ENCODE data around the gene SMC2.

SMC2 gene

DNA sequence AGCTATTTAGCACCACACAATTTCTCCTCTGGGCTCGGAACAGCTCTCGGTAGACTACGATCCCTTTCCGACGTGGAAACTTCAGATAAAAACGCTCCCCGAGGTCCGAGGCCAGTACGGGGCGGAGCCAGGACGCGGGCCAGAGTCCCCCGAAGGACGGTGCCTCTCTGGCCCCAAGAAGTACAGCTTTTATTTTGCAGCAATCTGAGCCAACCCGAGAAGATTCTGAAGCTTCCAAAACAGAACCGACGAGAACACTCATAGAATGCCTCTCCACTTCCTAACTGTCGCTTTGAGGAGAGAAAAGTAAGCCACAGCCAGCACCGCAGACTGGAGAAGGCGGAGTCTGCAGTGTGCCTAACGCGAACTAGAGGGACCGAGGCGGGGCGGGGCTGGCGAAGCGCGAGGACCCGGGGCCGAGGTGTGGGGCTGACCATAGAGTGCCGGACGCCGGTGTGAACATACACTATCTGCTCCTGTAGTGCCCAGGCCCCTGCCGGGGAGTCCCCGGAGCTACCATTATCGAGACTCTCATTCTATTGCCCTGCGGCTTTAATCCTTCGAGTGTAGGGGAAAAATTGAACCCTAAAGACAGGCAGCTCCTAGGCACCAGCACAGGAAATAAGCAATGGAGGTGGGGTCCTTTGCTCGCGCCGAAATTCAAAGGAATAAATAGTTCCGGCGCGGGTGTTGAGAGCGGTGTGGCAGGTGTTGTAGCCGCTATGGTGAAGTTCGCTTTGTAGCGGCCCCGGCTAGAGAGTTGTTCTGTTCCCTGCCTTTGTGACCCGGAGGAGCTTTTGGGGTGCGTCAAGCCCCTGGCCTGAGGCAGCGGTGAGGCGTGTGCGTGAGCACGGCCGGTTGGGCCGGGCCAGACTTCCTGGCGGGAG is at the start of gene SMC2:
Gene SMC2 (plus strand): TSS at position 663 of the 887 bp plus-strand sequence. CDS start 1,076 bp downstream, outside the sequence.
- DNase-seq = peak; percentile 94

DNA sequence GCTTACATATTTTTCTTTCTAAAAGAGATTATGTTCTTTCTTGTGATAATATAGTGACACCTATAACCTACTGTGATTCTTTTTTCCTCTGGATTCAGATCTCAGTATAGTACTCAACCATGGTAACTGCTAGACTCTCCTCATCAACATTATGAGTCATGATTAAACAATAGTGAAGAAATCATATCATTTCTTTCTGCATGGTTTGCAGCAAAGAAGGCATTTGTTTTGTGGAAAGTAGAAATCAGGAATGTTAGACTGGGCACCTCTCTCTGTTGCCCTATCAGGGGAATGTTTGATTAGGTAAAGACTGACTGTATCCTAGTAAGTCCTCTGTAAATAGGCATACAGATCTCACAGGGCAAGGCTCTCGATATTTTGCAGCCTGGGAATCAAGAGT is 25.6 kb upstream of the SMC2 start:
- DNase-seq = no peak

DNA sequence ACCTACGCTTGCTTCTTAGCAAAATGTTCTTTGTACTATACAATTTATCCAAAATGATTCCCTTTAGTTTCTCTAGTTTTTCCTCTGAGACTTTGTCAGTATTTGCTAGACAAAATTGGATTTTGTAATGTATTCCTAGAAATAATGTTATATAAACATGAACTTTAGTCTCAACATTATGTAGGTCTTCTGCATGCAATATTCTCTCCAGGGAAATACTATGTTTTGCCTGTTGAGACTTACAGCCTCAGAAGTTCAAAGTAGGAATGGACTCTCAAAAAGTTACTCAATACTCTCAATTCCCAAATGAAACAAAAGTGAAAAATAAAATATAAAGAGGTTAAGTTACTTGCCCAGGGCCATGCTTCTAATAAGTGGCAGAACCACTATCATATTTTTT is 24.8 kb upstream of the SMC2 start:
- DNase-seq = no peak

- DNase-seq = no peak
Measured at GRCh38 chr9:104071589-104071988, 22.5 kb upstream of the SMC2 start.

DNA sequence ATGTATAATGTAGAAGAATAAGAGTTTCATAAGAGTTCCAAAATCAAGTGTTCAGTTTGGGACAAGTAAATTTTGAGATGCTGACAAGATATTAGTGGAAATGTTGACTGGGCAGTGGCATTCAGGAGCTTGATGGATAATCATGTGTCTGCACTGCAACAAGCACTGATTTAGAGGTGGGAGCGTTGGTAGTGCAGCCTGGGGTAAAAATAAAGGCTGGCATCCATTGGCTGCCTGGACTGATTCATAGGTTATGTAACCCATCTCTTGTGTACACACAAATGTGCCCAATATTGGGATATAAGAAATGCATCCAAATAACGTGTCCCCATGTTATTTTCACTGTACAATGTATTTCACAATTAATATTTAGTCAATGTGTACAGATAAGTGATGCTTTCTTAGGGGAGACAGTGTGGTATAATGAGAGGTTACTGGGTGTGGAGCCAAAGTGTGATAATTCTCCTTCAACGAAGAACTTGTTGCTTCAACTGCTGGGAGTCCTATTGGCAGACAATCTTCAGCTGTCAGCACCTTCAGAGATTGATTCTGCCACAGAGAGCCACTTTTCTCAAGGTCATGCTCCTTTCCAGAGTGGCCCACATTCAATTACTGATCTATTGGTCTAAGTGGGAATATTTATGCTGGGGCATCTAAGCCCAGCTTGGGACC is 20.9 kb upstream of the SMC2 start:
- DNase-seq = no peak

- DNase-seq = no peak
Measured at GRCh38 chr9:104073770-104074133, 20.4 kb upstream of the SMC2 start.

DNA sequence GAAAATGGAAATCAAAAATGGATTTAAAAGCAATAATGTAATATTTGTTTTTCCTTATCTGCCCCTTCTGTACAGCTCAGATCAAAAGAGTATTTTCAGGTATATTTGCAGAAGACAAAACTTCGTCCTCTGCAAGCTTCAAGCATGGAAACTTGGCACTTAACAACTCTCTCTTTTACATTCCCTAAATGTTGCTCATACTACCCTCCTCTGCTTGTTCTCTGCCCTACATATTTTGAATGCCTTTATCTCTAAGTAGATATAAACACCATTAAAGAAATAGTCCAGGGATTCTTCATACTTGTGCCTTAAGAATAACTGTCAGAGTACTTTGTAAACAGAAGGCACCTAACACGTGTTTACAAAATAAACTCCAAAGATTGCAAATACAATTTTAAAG is 19.2 kb upstream of the SMC2 start:
- DNase-seq = no peak

- DNase-seq = no peak
Measured at GRCh38 chr9:104075801-104076753, 18.0 kb upstream of the SMC2 start.

GRCh38 chr9:104078596-104078995 is 15.5 kb upstream of the SMC2 start:
- no peak for DNase-seq

DNA sequence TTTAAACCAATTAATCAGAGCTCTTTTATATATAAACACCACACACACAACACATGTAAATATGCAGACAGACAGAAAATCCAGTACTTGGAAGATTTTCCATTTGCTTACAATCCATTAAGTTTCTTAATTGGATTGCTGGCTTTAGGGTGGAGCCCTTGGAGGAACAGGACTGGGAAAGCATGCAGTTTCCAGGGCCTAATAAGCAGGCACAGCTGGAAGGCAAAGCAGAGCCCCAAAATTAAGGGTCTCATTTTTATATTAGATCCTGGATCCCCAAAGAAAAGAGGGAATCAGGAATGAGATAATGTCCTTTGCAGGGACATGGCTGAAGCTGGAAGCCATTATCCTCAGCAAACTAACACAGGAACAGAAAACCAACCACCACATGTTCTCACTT is 13.1 kb upstream of the SMC2 start:
- peak; percentile 27 for DNase-seq

- no peak for DNase-seq
Measured at GRCh38 chr9:104082168-104082567, 11.9 kb upstream of the SMC2 start.

DNA sequence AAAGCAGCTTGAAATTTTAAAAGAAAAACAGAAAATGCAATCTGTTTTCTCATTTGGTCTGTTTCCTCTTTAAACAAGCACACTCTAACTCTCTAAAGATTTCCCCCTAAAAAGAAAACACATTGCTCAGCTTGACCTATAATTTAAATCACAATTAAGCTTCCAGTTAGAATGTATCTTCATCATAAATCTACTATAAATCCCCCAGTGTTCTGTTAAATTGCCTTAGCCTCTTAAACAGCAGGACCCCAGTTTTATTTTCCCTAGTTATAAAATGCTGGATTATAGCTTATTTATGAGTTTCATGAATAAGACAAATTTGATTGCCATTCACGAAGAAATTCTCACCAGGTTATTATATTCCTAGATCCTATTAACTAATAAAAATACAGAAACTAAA is 8.6 kb upstream of the SMC2 start:
- DNase-seq = no peak

GRCh38 chr9:104087894-104088293 is 6.2 kb upstream of the SMC2 start:
- DNase-seq = no peak

GRCh38 chr9:104088416-104088815 is 5.7 kb upstream of the SMC2 start:
- no peak for DNase-seq

- no peak for DNase-seq
Measured at GRCh38 chr9:104090578-104090977, 3.5 kb upstream of the SMC2 start.

GRCh38 chr9:104091116-104091515 is 3.0 kb upstream of the SMC2 start:
- no peak for DNase-seq

DNA sequence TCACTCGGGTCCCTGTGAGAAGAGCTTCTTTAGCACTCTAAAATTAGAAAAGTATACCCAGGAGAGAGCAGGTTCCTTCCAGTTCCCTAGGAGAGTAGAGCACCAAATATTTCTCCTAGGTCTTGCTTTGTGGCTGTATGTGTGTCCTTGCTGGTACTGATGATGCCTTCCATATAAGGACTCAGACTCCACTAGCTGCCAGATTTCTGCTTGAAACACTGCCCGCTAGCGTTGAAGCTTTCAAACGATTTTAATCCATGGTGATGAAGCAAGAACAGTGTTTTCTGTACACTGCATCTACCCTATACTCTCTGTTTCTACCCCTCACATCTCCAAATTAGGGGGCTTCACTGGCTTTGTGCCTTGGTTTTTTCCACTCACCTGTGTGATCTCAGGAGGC is 2.4 kb upstream of the SMC2 start:
- no peak for DNase-seq

- DNase-seq = no peak
Measured at GRCh38 chr9:104092192-104092591, 1.9 kb upstream of the SMC2 start.

GRCh38 chr9:104092875-104093600 is 1.1 kb upstream of the SMC2 start:
- DNase-seq = peak; percentile 61

- DNase-seq = no peak
Measured at GRCh38 chr9:104094534-104095015, 466 bp downstream of the SMC2 start.

- DNase-seq = no peak
Measured at GRCh38 chr9:104099630-104100029, 5.5 kb downstream of the SMC2 start.

GRCh38 chr9:104104360-104104759 is 10.3 kb downstream of the SMC2 start:
- DNase-seq = no peak

All from NCI-H82 (cell line).